H1 (cell line): ENCODE data around the gene TRIM67. TPM values are rescaled to one million over a fixed set of nuclear protein-coding genes. Genes with fewer than 3 reads are reported as not detected.

ENCODE experiments used
- CTCF ChIA-PET: fragments of 300-600 bp; sonication (Branson Sonifier 250); formaldehyde crosslinking; loops from one replicate; lab custom pipeline; 2021; ENCODE audit not compliant: partially characterized antibody; lab: Charles Lee
- POLR2A ChIA-PET: fragments of 300-600 bp; sonication (Branson Sonifier 250); formaldehyde crosslinking; loops from one replicate; lab custom pipeline; 2021; ENCODE audit warnings: inconsistent platforms; ENCODE audit not compliant: partially characterized antibody; lab: Charles Lee
- DNase-seq, 2 experiments: peaks; one replicate each; pipeline versions ENCODE4 v3.0.0 to v3.0.0-alpha.2; 2010 to 2022; ENCODE audit warnings: low spot score in 2 of 2, low read depth in 1 of 2, mixed read lengths in 1 of 2
- FAIRE-seq: peaks from 2 replicates; lab custom pipeline; 2011; peaks lifted over from hg19 to GRCh38; lab: Jason Lieb, UNC
- H2AFZ ChIP-seq: 2 replicates; pipeline ENCODE4 v1.8.1; 2012; ENCODE audit warnings: low read length, inconsistent platforms
- H2AK5ac ChIP-seq: 2 replicates; pipeline ENCODE4 v1.6.1; 2013; ENCODE audit warnings: low read depth, low read length
- H2BK120ac ChIP-seq: replicated peaks from 2 replicates; pipeline ENCODE3; 2013; ENCODE audit warnings: low read depth, low read length, inconsistent platforms
- H2BK12ac ChIP-seq: 2 replicates; pipeline ENCODE4 v1.6.1; 2013; ENCODE audit warnings: low read depth, low read length
- H2BK15ac ChIP-seq: 2 replicates; pipeline ENCODE4 v1.6.1; 2013; ENCODE audit warnings: low read length
- H2BK20ac ChIP-seq: 2 replicates; pipeline ENCODE4 v1.6.1; 2013; ENCODE audit warnings: low read length
- H2BK5ac ChIP-seq: 2 replicates; pipeline ENCODE4 v1.6.1; 2013; ENCODE audit warnings: low read depth, low read length
- H3K14ac ChIP-seq: 2 replicates; pipeline ENCODE4 v1.6.1; 2013; ENCODE audit warnings: inconsistent platforms; ENCODE audit not compliant: insufficient read length
- H3K18ac ChIP-seq: 2 replicates; pipeline ENCODE4 v1.6.1; 2013; ENCODE audit warnings: low read length; ENCODE audit errors: extremely low read depth
- H3K23ac ChIP-seq: 2 replicates; pipeline ENCODE4 v1.6.1; 2013; ENCODE audit warnings: inconsistent platforms; ENCODE audit not compliant: insufficient read length
- H3K23me2 ChIP-seq: 2 replicates; pipeline ENCODE4 v1.6.1; 2013; ENCODE audit warnings: low read depth, low read length
- H3K27ac ChIP-seq: 2 replicates; pipeline ENCODE4 v1.6.1; 2011; ENCODE audit warnings: low read depth, low read length, inconsistent platforms
- H3K27me3 ChIP-seq, 4 experiments: replicated peaks in 1 of 4; 1 replicate in 1 of 4; 2 replicates in 3 of 4; pipeline versions ENCODE4 v1.6.1 to v1.8.1; 2011 to 2013; ENCODE audit warnings: low read length in 3 of 4, mild to moderate bottlenecking in 3 of 4, inconsistent platforms in 2 of 4, mixed read lengths in 2 of 4, moderate library complexity in 1 of 4; ENCODE audit not compliant: control insufficient read depth in 3 of 4, insufficient read depth in 3 of 4; ENCODE audit errors: extremely low read depth in 1 of 4
- H3K36me3 ChIP-seq, 4 experiments: 2 replicates each; pipeline versions ENCODE4 v1.6.1 to v1.8.1; 2011 to 2013; ENCODE audit warnings: mild to moderate bottlenecking in 4 of 4, low read length in 3 of 4, moderate library complexity in 2 of 4, control low read depth in 1 of 4, inconsistent platforms in 1 of 4; ENCODE audit not compliant: insufficient read depth in 4 of 4, control insufficient read depth in 2 of 4
- H3K4ac ChIP-seq: replicated peaks from 2 replicates; pipeline ENCODE3; 2013; ENCODE audit warnings: low read length, low read depth, mixed read lengths, inconsistent platforms; ENCODE audit not compliant: insufficient read length
- H3K4me1 ChIP-seq, 4 experiments: replicated peaks in 1 of 4; 1 replicate in 1 of 4; 2 replicates in 3 of 4; pipeline versions ENCODE4 v1.6.1 to v1.8.1; 2011 to 2013; ENCODE audit warnings: low read length in 3 of 4, inconsistent platforms in 2 of 4, mixed read lengths in 1 of 4; ENCODE audit not compliant: insufficient read depth in 4 of 4, control insufficient read depth in 3 of 4
- H3K4me2 ChIP-seq, 2 experiments: 2 replicates each; pipeline versions ENCODE4 v1.6.1 to v1.8.1; 2011 to 2013; ENCODE audit warnings: low read depth in 2 of 2, low read length in 2 of 2, control low read depth in 1 of 2, inconsistent platforms in 1 of 2, mild to moderate bottlenecking in 1 of 2; ENCODE audit not compliant: insufficient read depth in 1 of 2
- H3K4me3 ChIP-seq, 4 experiments: fragments of 200-600, 300-600 bp in 1 of 4; sonication (generic), shearing (Covaris generic), sonication (Bioruptor Twin) in 1 of 4; 2 replicates each; pipeline versions ENCODE4 v1.5.1 to v1.8.1; 2011 to 2016; ENCODE audit warnings: low read length in 4 of 4, low read depth in 3 of 4, control low read depth in 2 of 4, inconsistent platforms in 2 of 4, mild to moderate bottlenecking in 2 of 4, mixed read lengths in 1 of 4, moderate library complexity in 1 of 4; ENCODE audit not compliant: insufficient read depth in 2 of 4; ENCODE audit errors: extremely low read depth in 1 of 4
- H3K56ac ChIP-seq: replicated peaks from 2 replicates; pipeline ENCODE3; 2013; ENCODE audit warnings: low read depth, mild to moderate bottlenecking, mixed read lengths, low read length, inconsistent platforms; ENCODE audit not compliant: insufficient read length
- H3K79me1 ChIP-seq: 2 replicates; pipeline ENCODE4 v1.6.1; 2013; ENCODE audit warnings: low read depth, low read length, control low read depth
- H3K79me2 ChIP-seq, 2 experiments: 2 replicates each; pipeline versions ENCODE4 v1.6.1 to v1.8.1; 2012 to 2013; ENCODE audit warnings: low read length in 2 of 2, mild to moderate bottlenecking in 2 of 2, inconsistent platforms in 1 of 2; ENCODE audit not compliant: insufficient read depth in 2 of 2, control insufficient read depth in 1 of 2
- H3K9ac ChIP-seq, 4 experiments: replicated peaks in 1 of 4; 1 replicate in 1 of 4; 2 replicates in 3 of 4; pipeline versions ENCODE4 v1.6.1 to v1.8.1; 2011 to 2013; ENCODE audit warnings: low read depth in 3 of 4, low read length in 3 of 4, control low read depth in 2 of 4, mild to moderate bottlenecking in 2 of 4, moderate library complexity in 2 of 4, inconsistent platforms in 1 of 4; ENCODE audit errors: extremely low read depth in 1 of 4
- H3K9me3 ChIP-seq, 2 experiments: 2 replicates each; pipeline versions ENCODE4 v1.6.1 to v1.8.1; 2012 to 2013; ENCODE audit warnings: mild to moderate bottlenecking in 2 of 2, moderate library complexity in 2 of 2, control low read depth in 1 of 2, inconsistent platforms in 1 of 2, low read depth in 1 of 2, low read length in 1 of 2, mixed read lengths in 1 of 2; ENCODE audit not compliant: insufficient read depth in 2 of 2
- H4K20me1 ChIP-seq, 2 experiments: replicated peaks in 1 of 2; 2 replicates each; pipeline versions ENCODE3 to v1.8.1; 2011 to 2013; ENCODE audit warnings: inconsistent platforms in 2 of 2, low read length in 2 of 2, mild to moderate bottlenecking in 1 of 2; ENCODE audit not compliant: insufficient read depth in 2 of 2, control insufficient read depth in 1 of 2
- H4K5ac ChIP-seq: 2 replicates; pipeline ENCODE4 v1.6.1; 2013; ENCODE audit warnings: low read length, low read depth, mixed read lengths, inconsistent platforms; ENCODE audit not compliant: insufficient read length
- H4K8ac ChIP-seq: 2 replicates; pipeline ENCODE4 v1.8.0; 2013; ENCODE audit warnings: mild to moderate bottlenecking, moderate library complexity, low read length, inconsistent platforms; ENCODE audit not compliant: insufficient read depth; ENCODE audit errors: extremely low read depth
- H4K91ac ChIP-seq: replicated peaks from 2 replicates; pipeline ENCODE3; 2013; ENCODE audit warnings: low read length, mixed read lengths, inconsistent platforms; ENCODE audit not compliant: insufficient read length
- ATF2 ChIP-seq: IDR thresholded peaks from 2 replicates; pipeline ENCODE4 v1.6.1; 2012; ENCODE audit warnings: low read length, inconsistent platforms
- GTF2F1 ChIP-seq: IDR thresholded peaks from 2 replicates; pipeline ENCODE4 v1.6.1; 2012; ENCODE audit warnings: low read depth, low read length, improper control_type of control experiment, borderline replicate concordance
- HDAC6 ChIP-seq: IDR thresholded peaks from one replicate; pipeline ENCODE4 v1.7.1; 2012; ENCODE audit warnings: low read depth, mild to moderate bottlenecking, inconsistent platforms, low read length, moderate library complexity
- MAFK ChIP-seq: IDR thresholded peaks from 2 replicates; pipeline ENCODE4 v1.6.1; 2012; ENCODE audit warnings: low read depth, mild to moderate bottlenecking, improper control_type of control experiment, low read length
- RFX5 ChIP-seq: IDR thresholded peaks from 2 replicates; pipeline ENCODE4 v1.6.1; 2011; ENCODE audit warnings: low read depth, low read length, improper control_type of control experiment, borderline replicate concordance
- TBP ChIP-seq: IDR thresholded peaks from 2 replicates; pipeline ENCODE4 v1.6.1; 2011; ENCODE audit warnings: low read depth, low read length, improper control_type of control experiment
- WGBS, 2 experiments: shearing (Covaris generic) in 1 of 2; methylation state at CpG; one replicate each; pipeline versions ENCODE4 v1.1.6 to v1.1.7; 2013 to 2015; ENCODE audit warnings: low lambda C conversion rate in 2 of 2, mixed read lengths in 2 of 2, inconsistent platforms in 1 of 2, low coverage in 1 of 2, missing lambda C conversion rate in 1 of 2; ENCODE audit not compliant: insufficient replicate concordance in 2 of 2, insufficient coverage in 1 of 2, insufficient read length in 1 of 2; ENCODE audit errors: extremely low coverage in 1 of 2, missing lambda C conversion rate in 1 of 2; 5-methylcytosine and 5-hydroxymethylcytosine counted together
- polyA plus RNA-seq, 7 experiments: library from polyadenylated mRNA; depleted of rRNA in 3 of 7; stranded (reverse) in 5 of 7; unstranded in 2 of 7; fragments of >200 nt in 5 of 7; fragments of 200-250 nt in 2 of 7; gene quantifications; 1 replicate in 5 of 7; 2 replicates in 1 of 7; 4 replicates in 1 of 7; pipeline versions ENCODE4 v1.2.1 to v1.2.3, GENCODE V29; 2011 to 2013; ENCODE audit warnings: missing spikeins in 2 of 7, mixed read lengths in 2 of 7
- total RNA-seq: library from RNA; stranded (reverse); fragmentation: NEBNext Ultra II Directional; extraction: Animal tissue kit (Norgen Biotek cat#: 25700); gene quantifications from 2 replicates; pipeline ENCODE4 v1.2.1, GENCODE V29; 2021

The TRIM67 gene
- total and polyA plus RNA-seq, 2 of the 8 experiments (the other 6 are each of a cell fraction or from before 2014, with no cell fraction given) = under 0.01 TPM; not detected in 1

- ChIA-PET CTCF (no interaction called here), POLR2A (interaction anchor here (0.8 kb wide), 1 partner anchor 66 kb away, joined by 5 read pairs; no protein-coding TSS in a partner anchor)
- H2BK120ac ChIP-seq = no peak overlapping the region
- no peaks in the 10 kb centered on the region for H3K9me3 ChIP-seq
- H3K4ac ChIP-seq = no peak overlapping the region
- H3K79me1 ChIP-seq = no peaks in the 10 kb centered on the region
- no peak overlapping the region for H2BK5ac ChIP-seq
- peaks cover 0 to 9% (median 3%) of the 10 kb centered on the region in 4 experiments; a peak in 7 of 8 replicates for H3K36me3 ChIP-seq
- no peak overlapping the region for H3K4me3 ChIP-seq
- H3K4me2 ChIP-seq = no peak overlapping the region
- H3K27me3 ChIP-seq = no peaks in the 10 kb centered on the region
- FAIRE-seq = no peak
- no peaks in the 10 kb centered on the region for H3K23me2 ChIP-seq
- H3K9ac ChIP-seq = no peak overlapping the region
- H3K18ac ChIP-seq = no peak overlapping the region
- H3K56ac ChIP-seq = no peak overlapping the region
- TF ChIP-seq TBP (no peak), HDAC6 (no peak), GTF2F1 (no peak), MAFK (no peak), ATF2 (no peak), RFX5 (no peak)
- no peak overlapping the region for H2BK15ac ChIP-seq
- H2BK12ac ChIP-seq = no peak overlapping the region
- H4K8ac ChIP-seq = no peak overlapping the region
- WGBS, 2 experiments = 85% methylated on average over 3 of the region's 3 CpGs; no CpG with 5 or more reads in 1 of the 2 experiments
- no peak overlapping the region for H3K27ac ChIP-seq
- H2BK20ac ChIP-seq = no peak overlapping the region
- H3K23ac ChIP-seq = no peak overlapping the region
- no peak overlapping the region for H2AK5ac ChIP-seq
- H4K91ac ChIP-seq = no peak overlapping the region
- no peak overlapping the region for H2AFZ ChIP-seq
- no peak for DNase-seq
- no peak overlapping the region for H3K14ac ChIP-seq
- no peaks in the 10 kb centered on the region for H4K20me1 ChIP-seq
- no peaks in the 10 kb centered on the region for H3K4me1 ChIP-seq
- peaks cover 0 to 17% of the 10 kb centered on the region in 2 experiments; a peak in 2 of 4 replicates for H3K79me2 ChIP-seq
- H4K5ac ChIP-seq = no peak overlapping the region
These were observed 90.5 kb downstream of the TRIM67 start for GRCh38 chr1:231252336-231252735.
